HG03175 (cell line): ENCODE results near the gene GMEB2.

Experiments
- ATAC-seq: cut with Tn5 transposase; IDR thresholded peaks from one replicate; pipeline ENCODE4 v1.9.1; 2021; ENCODE audit warnings: mild to moderate bottlenecking, moderate library complexity; ENCODE audit not compliant: unreplicated experiment

GMEB2 gene

DNA sequence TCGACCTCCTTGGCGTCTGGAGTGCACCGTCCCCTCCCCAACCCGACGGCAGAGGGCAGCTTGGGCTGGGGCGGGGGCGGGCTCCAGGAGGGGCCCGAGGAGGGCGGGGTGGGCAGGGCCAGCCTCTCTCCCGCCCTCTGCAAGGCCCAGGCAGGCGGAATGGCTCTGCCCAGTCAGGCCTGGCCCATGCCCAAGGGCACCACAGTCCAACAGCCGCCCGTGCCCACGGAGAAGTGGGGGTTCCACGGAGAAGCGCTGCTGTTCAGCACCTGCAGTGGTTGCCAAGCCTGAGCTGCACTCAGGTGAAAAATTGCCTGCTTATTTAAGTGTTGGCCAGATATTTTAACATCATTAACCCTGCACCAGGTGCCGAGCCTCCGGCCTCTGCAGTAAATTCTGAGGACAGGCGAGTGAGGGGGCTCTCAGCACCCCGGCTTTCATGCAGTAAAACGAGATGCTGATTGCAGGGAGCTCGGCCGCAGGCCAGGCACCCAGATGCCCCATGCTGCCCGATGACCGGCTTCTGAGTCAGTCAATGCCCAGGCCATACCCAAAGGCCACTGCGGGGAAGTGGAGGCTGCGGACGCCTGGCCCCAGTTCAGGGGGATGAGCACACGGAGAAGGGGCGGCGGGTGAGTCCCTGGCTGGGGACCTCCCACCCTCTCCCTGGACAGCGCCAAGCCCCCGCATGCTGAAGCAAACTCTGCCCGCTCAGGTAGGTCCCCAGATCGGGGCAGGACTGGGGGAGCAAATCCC lies 79.0 kb downstream of the GMEB2 start, which contains the start of gene SRMS:
Gene SRMS (minus strand): TSS at position 25 of the 756 bp plus-strand sequence. CDS start 286 bp downstream, outside the sequence.
- no peak for ATAC-seq

- no peak for ATAC-seq
Observed at GRCh38 chr20:63546956-63547724, 79.8 kb downstream of the GMEB2 start.

GRCh38 chr20:63546256-63546955 lies 80.5 kb downstream of the GMEB2 start:
- ATAC-seq: no peak

DNA sequence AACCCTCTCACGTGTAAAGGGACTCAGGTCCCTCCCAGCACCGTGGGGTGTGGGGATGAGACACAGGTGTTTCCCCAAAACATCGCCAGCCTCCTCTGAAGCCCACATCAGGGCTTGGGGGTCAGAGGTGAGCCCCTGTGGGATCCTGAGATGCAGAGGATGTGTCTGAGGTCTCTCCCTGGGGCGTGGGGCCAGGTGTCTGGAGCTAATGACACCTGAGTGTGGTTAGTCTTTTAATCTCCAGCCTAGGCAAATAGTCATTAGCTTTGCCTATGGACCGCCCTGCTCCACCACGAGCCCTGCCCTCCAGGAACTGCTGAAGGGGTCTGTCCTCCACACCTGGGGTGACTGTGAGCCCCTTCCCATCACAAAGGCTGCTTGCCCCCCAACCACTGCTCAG lies 81.1 kb downstream of the GMEB2 start:
- no peak for ATAC-seq

GRCh38 chr20:63544958-63545516 lies 81.9 kb downstream of the GMEB2 start:
- no peak for ATAC-seq

DNA sequence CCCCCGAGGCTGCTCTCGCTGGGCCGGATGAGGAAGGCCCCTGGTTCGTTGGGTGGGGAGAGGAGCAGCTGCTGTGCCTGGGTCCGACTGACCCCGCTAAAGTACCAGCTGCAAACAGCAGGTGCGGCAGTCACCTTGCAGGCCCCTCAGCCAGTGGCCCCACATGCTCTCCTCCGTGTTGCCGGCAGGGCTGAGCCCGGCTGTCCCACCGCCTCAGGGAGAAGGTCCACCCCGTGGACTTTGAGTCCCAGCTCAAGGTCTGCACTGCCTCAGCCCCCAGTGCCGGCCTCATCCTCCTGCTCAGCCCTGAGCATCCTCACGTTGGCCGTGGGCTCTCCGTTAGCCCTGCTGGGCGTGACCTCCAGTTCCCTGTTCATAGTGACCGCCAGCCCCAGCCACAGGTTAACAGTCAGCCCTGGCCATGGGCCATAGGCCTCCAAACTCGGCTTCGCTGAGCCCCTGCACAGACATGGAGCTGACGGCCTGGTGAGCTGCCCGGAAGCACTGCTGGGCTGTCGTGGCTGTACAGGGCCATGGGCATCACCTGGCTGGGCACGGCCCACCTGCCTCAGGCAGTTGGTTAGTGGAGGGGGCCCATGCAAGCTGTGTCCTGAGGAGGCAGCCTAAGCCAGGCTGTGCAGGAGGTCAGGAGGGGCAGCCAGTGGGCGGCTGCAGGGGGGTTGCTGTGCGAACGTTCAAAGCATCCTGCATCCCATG lies 82.5 kb downstream of the GMEB2 start:
- no peak for ATAC-seq

DNA sequence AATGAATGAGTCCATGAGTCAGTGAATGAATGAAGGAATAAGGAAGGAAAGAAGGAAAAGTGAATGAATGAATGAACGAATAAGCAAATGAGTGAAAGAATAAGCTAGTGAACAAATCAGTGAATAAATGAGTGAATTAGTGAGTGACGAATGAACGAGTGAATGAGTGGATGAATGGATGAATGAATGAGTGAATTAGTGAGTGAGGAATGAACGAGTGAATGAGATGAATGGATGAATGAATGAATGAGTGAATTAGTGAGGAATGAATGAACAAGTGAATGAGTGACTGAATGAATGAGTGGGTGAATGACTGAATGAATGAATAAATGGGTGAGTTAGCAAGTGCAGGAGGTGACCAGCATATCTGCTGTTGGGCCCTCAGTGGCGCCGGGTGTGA lies 83.2 kb downstream of the GMEB2 start:
- no peak for ATAC-seq

GRCh38 chr20:63543131-63543530 lies 83.8 kb downstream of the GMEB2 start:
- no peak for ATAC-seq

GRCh38 chr20:63542696-63543095 lies 84.2 kb downstream of the GMEB2 start:
- ATAC-seq: no peak

GRCh38 chr20:63542031-63542559 lies 84.8 kb downstream of the GMEB2 start:
- ATAC-seq: no peak

GRCh38 chr20:63541371-63541770 lies 85.5 kb downstream of the GMEB2 start:
- ATAC-seq: no peak

- no peak for ATAC-seq
Observed at GRCh38 chr20:63540417-63541186, 86.3 kb downstream of the GMEB2 start.

DNA sequence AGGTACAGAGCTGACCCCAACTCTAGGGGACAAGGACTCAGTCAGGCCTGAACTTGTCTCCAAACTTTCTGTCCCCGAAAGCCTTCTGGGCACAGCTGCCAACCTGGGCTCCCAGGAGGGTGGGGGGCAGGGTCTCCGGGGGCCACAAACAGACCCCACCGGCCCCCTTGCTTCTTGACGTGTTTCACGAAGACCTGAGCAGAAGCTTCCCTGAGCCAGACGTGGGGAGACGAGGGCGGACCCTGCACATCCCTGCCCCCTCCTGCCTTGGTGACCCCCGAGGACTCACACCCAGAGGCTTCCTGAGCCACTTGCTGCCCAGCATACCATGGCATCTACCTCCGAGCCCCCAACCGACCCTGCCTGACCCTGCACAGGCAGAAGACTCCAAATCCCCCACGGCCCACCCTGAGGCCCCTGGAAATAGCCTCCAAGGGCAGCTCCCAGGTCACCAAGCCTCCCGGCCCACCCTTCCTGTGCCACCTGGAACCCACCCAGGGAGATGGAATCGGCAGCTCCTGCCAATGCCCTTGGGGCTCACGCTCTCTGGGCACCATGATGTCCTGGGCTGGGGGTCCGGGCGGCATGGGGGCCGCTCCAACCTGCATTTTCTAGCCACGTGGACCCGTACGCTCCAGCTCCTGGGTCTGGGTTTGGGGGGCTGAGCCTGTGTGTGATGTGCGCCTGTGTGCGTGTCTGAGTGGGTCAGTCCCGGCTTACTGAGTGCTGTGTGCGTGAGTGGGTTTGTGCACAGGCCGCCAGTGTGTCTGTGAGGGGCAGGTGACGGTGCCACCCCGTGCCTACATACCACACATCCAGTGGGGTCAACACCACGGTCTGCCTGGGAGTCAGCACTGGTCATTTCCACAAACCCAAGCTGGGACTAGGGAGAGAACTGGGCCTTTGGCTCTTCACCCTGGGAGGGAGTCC lies 87.2 kb downstream of the GMEB2 start:
- no peak for ATAC-seq

DNA sequence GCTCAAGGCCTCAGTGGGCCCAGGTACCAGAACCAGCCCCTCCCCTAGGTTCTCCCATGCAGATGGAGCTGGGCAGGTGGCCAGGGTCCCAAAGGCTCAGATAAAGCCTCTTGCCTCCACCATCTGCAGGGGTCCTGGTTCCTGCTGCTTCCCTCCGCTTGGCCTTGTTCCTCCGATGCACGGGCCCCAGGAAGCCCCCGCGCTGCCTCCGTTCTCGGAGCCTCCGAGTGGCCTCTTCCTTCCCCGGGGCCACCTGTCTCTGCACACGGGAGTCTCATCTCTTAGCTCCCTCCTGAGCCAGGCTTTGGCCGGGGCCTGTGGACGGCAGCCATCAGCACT lies 87.8 kb downstream of the GMEB2 start:
- no peak for ATAC-seq

DNA sequence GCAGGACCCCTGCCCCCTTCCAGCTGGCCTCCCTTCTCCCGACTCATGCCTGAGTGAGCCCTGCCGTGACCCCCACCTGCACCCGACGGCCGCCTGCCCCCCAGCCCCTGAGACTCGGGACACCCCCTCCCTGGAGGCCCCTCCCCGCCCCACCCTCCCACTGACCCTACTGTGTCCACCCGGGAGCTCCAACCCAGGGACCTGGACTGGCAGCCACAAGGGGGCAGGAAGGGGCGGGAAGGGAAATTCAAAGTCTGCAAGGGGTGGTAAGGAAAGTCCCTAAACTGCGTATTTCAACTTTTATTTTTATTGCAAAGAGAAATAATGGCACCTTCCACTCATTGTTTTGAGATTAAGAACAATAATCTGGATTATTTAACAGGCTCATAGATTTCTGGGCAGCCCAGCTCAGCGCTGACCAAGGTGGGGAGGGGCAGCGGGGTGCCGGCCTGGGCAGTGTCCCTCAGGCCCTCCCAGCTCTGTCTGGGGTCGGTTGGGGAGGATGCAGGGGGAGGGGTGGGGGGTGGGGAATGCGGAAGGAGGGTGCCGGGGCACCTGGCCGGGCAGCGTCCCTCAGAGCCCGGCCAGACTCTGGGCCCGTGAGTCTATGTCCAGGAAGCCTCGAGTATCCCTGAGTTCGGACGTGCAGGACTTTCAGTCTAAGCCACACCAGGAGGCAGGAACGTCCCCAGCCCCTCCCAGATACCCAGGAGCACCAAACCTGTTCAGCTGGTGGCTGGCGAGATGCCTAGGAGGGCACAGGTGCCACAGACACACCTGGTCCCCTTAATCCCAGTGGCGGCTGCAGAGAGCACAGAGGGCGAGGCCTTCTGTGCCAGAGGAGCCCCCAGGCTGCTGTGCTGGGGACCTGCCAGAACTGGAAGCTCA lies 88.5 kb downstream of the GMEB2 start:
- peak; percentile 4 for ATAC-seq
